Measurements from ENCODE around the gene DDX31.

DNA sequence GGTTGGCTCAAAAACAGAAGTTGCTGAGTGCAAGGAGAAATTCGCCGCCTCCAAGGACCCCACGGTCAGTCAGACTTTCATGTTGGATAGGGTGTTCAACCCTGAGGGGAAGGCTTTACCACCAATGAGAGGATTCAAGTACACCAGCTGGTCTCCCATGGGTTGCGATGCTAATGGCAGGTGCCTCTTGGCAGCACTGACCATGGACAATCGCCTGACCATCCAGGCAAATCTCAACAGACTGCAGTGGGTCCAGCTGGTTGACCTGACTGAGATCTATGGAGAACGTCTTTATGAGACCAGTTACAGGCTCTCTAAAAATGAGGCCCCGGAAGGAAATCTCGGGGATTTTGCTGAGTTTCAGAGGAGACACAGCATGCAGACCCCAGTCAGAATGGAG is 8.2 kb upstream of the DDX31 start:
- TF ChIP-seq POLR2A (IDR thresholded peaks at IDR 0.05) (no peak), EP300 (IDR thresholded peaks at IDR 0.05) (no peak)
- TF ChIP-seq, protein P1, sequence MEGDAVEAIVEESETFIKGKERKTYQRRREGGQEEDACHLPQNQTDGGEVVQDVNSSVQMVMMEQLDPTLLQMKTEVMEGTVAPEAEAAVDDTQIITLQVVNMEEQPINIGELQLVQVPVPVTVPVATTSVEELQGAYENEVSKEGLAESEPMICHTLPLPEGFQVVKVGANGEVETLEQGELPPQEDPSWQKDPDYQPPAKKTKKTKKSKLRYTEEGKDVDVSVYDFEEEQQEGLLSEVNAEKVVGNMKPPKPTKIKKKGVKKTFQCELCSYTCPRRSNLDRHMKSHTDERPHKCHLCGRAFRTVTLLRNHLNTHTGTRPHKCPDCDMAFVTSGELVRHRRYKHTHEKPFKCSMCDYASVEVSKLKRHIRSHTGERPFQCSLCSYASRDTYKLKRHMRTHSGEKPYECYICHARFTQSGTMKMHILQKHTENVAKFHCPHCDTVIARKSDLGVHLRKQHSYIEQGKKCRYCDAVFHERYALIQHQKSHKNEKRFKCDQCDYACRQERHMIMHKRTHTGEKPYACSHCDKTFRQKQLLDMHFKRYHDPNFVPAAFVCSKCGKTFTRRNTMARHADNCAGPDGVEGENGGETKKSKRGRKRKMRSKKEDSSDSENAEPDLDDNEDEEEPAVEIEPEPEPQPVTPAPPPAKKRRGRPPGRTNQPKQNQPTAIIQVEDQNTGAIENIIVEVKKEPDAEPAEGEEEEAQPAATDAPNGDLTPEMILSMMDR (IDR thresholded peaks at IDR 0.05), result no peak
